Measurements from ENCODE around the gene AP2A1. TPM values are rescaled to one million over a fixed set of nuclear protein-coding genes. Genes with fewer than 3 reads are reported as not detected.

The AP2A1 gene
- total RNA-seq, 3 donors from 2014 or later (not counting 1 experiment from before 2014, with no cell fraction given) = 137 to 163 (median 161) TPM

- no peaks in the 10 kb centered on the region for H3K27me3 Mint-ChIP-seq (ENCODE audit: low read depth in 2 of 2)
- no peak overlapping the region for H3K4me3 ChIP-seq (ENCODE audit: low read length)
- H3K27me3 ChIP-seq (ENCODE audit: control insufficient read depth, insufficient read depth, low read length) = no peaks in the 10 kb centered on the region
- intact Hi-C loops (cut with micrococcal nuclease) = no loop called here
- H3K4me3 Mint-ChIP-seq = peak overlapping the region; percentile 52
- ATAC-seq = no peak
- no peaks in the 10 kb centered on the region for H3K36me3 ChIP-seq (ENCODE audit: control insufficient read depth, insufficient read depth, low read length)
- no peak overlapping the region for H3K27ac ChIP-seq (ENCODE audit: low read length)
- no peak for TF ChIP-seq CTCF (IDR thresholded peaks at IDR 0.05)
- H3K4me1 Mint-ChIP-seq = peaks cover 45 to 64% of the 10 kb centered on the region in 2 donors
- H3K4me1 ChIP-seq (ENCODE audit: control insufficient read depth, insufficient read depth, low read length) = peaks cover 78% of the 10 kb centered on the region
- H3K9me3 Mint-ChIP-seq = no peaks in the 10 kb centered on the region
- peak overlapping the region; percentile 87 to 92 for H3K27ac Mint-ChIP-seq
- 92% methylated on average over 6 of the region's 6 CpGs for WGBS (ENCODE audit: insufficient coverage)
- H3K36me3 Mint-ChIP-seq = no peaks in the 10 kb centered on the region
- H3K9me3 ChIP-seq (ENCODE audit: control insufficient read depth, insufficient read depth, low read length) = no peaks in the 10 kb centered on the region
- DNase-seq = no peak
These were observed 9.6 kb downstream of the AP2A1 start for GRCh38 chr19:49776371-49776764.

DNA sequence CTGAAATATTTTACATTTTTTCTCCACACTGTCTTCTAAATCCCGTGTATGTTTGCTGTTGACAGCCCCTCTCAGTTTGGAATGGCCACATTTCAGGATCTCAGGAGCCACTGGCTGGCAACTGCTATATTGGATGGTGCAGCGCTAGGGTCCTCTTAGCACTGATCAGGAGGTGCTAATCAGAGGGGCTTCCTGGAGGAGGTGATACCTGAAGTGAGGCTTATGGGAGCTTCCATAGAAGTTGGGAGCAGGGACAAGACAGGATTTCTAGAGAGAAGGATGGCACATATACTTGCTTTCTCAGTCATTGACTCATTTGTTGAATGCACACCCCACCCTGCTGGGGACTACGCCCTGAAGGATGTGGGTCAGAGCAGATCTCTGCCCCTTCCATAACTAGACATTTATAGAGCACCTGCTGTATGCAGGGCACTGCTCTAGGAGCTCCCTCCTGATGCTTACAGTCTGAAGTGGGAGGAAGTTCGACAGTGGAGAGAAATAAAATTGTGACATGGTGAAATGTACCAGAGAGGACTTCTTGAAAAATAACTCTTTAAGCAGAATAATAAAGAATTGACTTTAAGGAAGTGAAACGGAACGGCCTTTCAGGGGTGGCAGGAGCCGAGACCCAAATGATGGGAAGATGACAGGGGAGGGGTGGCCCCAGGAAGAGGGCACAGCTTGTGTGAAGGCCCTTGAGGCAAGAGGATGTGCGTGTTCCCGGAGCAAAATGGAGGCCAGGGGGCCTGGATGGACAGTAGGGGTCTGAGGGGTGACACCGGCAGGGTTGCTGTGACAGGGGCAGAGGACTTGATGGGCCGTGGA lies 13.1 kb downstream of the AP2A1 start:
- Mint-ChIP-seq H3K27me3 (ENCODE audit: low read depth in 2 of 2) (no peaks in the 10 kb centered on the region), H3K27ac (peak overlapping the region; percentile 69 to 74), H3K36me3 (peaks cover 12% of the 10 kb centered on the region), H3K4me1 (peaks cover 39 to 52% of the 10 kb centered on the region in 2 donors), H3K9me3 (no peaks in the 10 kb centered on the region), H3K4me3 (peak overlapping the region; percentile 38)
- peak overlapping the region; percentile 48 for H3K27ac ChIP-seq (ENCODE audit: low read length)
- no peak for ATAC-seq
- no peaks in the 10 kb centered on the region for H3K9me3 ChIP-seq (ENCODE audit: control insufficient read depth, insufficient read depth, low read length)
- H3K4me1 ChIP-seq (ENCODE audit: control insufficient read depth, insufficient read depth, low read length) = peaks cover 54% of the 10 kb centered on the region
- no peak for DNase-seq
- H3K36me3 ChIP-seq (ENCODE audit: control insufficient read depth, insufficient read depth, low read length) = peaks cover 20% of the 10 kb centered on the region
- no peak for TF ChIP-seq CTCF (IDR thresholded peaks at IDR 0.05)
- intact Hi-C loops (cut with micrococcal nuclease) = no loop called here
- no peaks in the 10 kb centered on the region for H3K27me3 ChIP-seq (ENCODE audit: control insufficient read depth, insufficient read depth, low read length)
- H3K4me3 ChIP-seq (ENCODE audit: low read length) = no peak overlapping the region
- 67% methylated on average over 11 of the region's 11 CpGs for WGBS (ENCODE audit: insufficient coverage)

- no peaks in the 10 kb centered on the region for H3K9me3 Mint-ChIP-seq
- H3K9me3 ChIP-seq (ENCODE audit: control insufficient read depth, insufficient read depth, low read length) = no peaks in the 10 kb centered on the region
- TF ChIP-seq CTCF (IDR thresholded peaks at IDR 0.05) = no peak
- DNase-seq = no peak
- H3K27ac ChIP-seq (ENCODE audit: low read length) = peak overlapping the region; percentile 1
- H3K27ac Mint-ChIP-seq = peak overlapping the region; percentile 69 to 74
- no peaks in the 10 kb centered on the region for H3K27me3 Mint-ChIP-seq (ENCODE audit: low read depth in 2 of 2)
- no peaks in the 10 kb centered on the region for H3K27me3 ChIP-seq (ENCODE audit: control insufficient read depth, insufficient read depth, low read length)
- no peak overlapping the region for H3K4me3 Mint-ChIP-seq
- ATAC-seq = no peak
- H3K4me3 ChIP-seq (ENCODE audit: low read length) = no peak overlapping the region
- peaks cover 12% of the 10 kb centered on the region for H3K36me3 Mint-ChIP-seq
- H3K4me1 ChIP-seq (ENCODE audit: control insufficient read depth, insufficient read depth, low read length) = peaks cover 45% of the 10 kb centered on the region
- peaks cover 24% of the 10 kb centered on the region for H3K36me3 ChIP-seq (ENCODE audit: control insufficient read depth, insufficient read depth, low read length)
- WGBS (ENCODE audit: insufficient coverage) = 97% methylated on average over 8 of the region's 8 CpGs
- intact Hi-C loops (cut with micrococcal nuclease) = no loop called here
- H3K4me1 Mint-ChIP-seq = peaks cover 42 to 50% of the 10 kb centered on the region in 2 donors
These were observed 14.1 kb downstream of the AP2A1 start for GRCh38 chr19:49780861-49781260.
